Measurements from ENCODE around the gene GAS2.

DNA sequence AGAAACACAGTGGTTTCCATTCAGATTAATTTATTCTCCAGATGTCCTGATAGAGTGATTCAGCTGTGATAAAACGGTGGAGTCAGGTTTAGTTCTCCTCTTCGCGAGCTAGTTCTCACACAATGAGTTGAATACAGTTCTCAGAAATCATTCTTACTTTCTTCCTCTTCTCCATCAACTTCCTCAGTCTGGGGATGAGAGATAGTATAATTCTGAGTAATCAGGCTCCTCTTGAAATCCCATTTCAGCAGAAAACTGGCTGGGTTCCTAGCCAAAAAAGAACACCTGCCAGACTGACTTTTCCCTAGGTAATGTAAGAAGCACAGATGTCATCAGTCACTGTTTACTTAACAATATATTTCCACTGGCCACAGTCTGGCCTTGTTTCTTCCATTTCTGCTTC lies 86.5 kb downstream of the GAS2 start:
- TF ChIP-seq ZNF843 (tag by site-specific recombination; IDR thresholded peaks at IDR 0.05): no peak
- no peak for TF ChIP-seq GLI4 (tag by site-specific recombination; IDR thresholded peaks at IDR 0.05)
- no peak for TF ChIP-seq ZNF146 (tag by site-specific recombination; IDR thresholded peaks at IDR 0.05)
- no peak for TF ChIP-seq CTCF (tag by site-specific recombination; IDR thresholded peaks at IDR 0.05)
- TF ChIP-seq ZNF184 (tag by site-specific recombination; IDR thresholded peaks at IDR 0.05): no peak
- no peak for TF ChIP-seq ZBTB1 (tag by site-specific recombination; IDR thresholded peaks at IDR 0.05)
- TF ChIP-seq, protein P1, sequence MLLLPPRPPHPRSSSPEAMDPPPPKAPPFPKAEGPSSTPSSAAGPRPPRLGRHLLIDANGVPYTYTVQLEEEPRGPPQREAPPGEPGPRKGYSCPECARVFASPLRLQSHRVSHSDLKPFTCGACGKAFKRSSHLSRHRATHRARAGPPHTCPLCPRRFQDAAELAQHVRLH (tag by site-specific recombination; IDR thresholded peaks at IDR 0.05): no peak
- TF ChIP-seq EGR2 (tag by site-specific recombination; IDR thresholded peaks at IDR 0.05; ENCODE audit: low read depth): no peak
- TF ChIP-seq ZNF24 (tag by site-specific recombination; IDR thresholded peaks at IDR 0.05): no peak
- TF ChIP-seq RBAK (tag by site-specific recombination; IDR thresholded peaks at IDR 0.05): no peak
